Measurements from ENCODE around the gene BATF2.
"Not testable (repeated sequence)": the region's sequence is repeated elsewhere in the genome, so short reads cannot be mapped to it uniquely, and the experiment has no call there.

BATF2 gene

DNA sequence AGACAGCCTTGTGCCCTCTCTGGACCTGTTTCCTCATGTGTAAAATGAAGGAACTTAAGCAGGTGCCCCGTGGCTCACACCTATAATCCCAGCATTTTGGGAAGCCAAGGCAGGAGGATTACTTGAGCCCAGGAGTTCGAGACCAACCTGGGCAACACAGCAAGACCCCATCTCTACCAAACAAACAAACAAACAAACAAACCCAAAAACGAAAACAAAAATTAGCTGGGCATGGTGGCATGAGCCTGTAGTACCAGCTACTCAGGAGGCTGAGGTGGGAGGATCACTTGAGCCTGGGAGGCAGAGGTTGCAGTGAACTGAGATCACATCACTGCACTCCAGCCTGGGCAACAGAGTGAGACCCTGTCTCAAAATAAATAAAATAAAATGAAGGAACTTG is 7.2 kb upstream of the BATF2 start:
- 64% methylated on average over 3 of the region's 3 CpGs for WGBS
- H3K4me3 ChIP-seq (ENCODE audit: insufficient read depth in 1 of 2, low read depth in 1 of 2, low read length in 2 of 2); H2BK120ac ChIP-seq (ENCODE audit: low read depth, low read length): not testable (repeated sequence)

GRCh38 chr11:65003282-65003681 is 6.5 kb upstream of the BATF2 start:
- no peak overlapping the region for H3K14ac ChIP-seq (ENCODE audit: low read length in 2 of 2)
- H2BK5ac ChIP-seq (ENCODE audit: low read depth, low read length, poor library complexity, severe bottlenecking): no peak overlapping the region
- no peak overlapping the region for H3K4me2 ChIP-seq (ENCODE audit: low read length, poor library complexity, severe bottlenecking)
- H3K27ac ChIP-seq (ENCODE audit: low read length, poor library complexity, severe bottlenecking): no peak overlapping the region
- H2BK15ac ChIP-seq (ENCODE audit: low read depth, poor library complexity, severe bottlenecking): no peak overlapping the region
- H4K8ac ChIP-seq (ENCODE audit: low read length): no peak overlapping the region
- H3K36me3 ChIP-seq (ENCODE audit: control insufficient read depth in 1 of 2, insufficient read depth in 2 of 2, low read depth in 1 of 2, low read length in 2 of 2): no peaks in the 10 kb centered on the region
- no peak overlapping the region for H3K9ac ChIP-seq (ENCODE audit: low read length)
- H2BK120ac ChIP-seq (ENCODE audit: low read depth, low read length): no peak overlapping the region
- H4K91ac ChIP-seq (ENCODE audit: low read length): no peak overlapping the region
- H2BK12ac ChIP-seq (ENCODE audit: low read length in 2 of 2): no peak overlapping the region
- H3K4me3 ChIP-seq (ENCODE audit: insufficient read depth in 1 of 2, low read depth in 1 of 2, low read length in 2 of 2): no peak overlapping the region
- 64% methylated on average over 7 of the region's 7 CpGs for WGBS
- H3K79me1 ChIP-seq (replicated peaks; ENCODE audit: low read length, poor library complexity, severe bottlenecking): no peaks in the 10 kb centered on the region
- H3K23ac ChIP-seq (ENCODE audit: low read length in 2 of 2): no peak overlapping the region
- no peaks in the 10 kb centered on the region for H3K9me3 ChIP-seq (ENCODE audit: control insufficient read depth, low read length)
- peak; percentile 50 for DNase-seq
- H3K4ac ChIP-seq (ENCODE audit: low read depth in 1 of 2, low read length in 2 of 2): no peak overlapping the region
- no peak overlapping the region for H2AK5ac ChIP-seq (ENCODE audit: low read length, severe bottlenecking)
- peaks cover 11% of the 10 kb centered on the region for H3K4me1 ChIP-seq (ENCODE audit: control insufficient read depth, insufficient read depth, low read depth, low read length)
- H2AFZ ChIP-seq (ENCODE audit: low read depth, low read length): no peak overlapping the region
- no peaks in the 10 kb centered on the region for H3K27me3 ChIP-seq (ENCODE audit: control insufficient read depth in 1 of 2, insufficient read depth in 1 of 2, low read length in 2 of 2)
- no peak overlapping the region for H3K18ac ChIP-seq (ENCODE audit: low read depth in 1 of 2, low read length in 2 of 2)

More for the DNA sequence above, 7.2 kb upstream of the BATF2 start:
- H2BK15ac ChIP-seq (ENCODE audit: low read depth, poor library complexity, severe bottlenecking); H2BK5ac ChIP-seq (ENCODE audit: low read depth, low read length, poor library complexity, severe bottlenecking); DNase-seq; H2BK12ac ChIP-seq (ENCODE audit: low read length in 2 of 2); H3K9me3 ChIP-seq (ENCODE audit: control insufficient read depth, low read length); H2AFZ ChIP-seq (ENCODE audit: low read depth, low read length); H3K9ac ChIP-seq (ENCODE audit: low read length); H3K4me2 ChIP-seq (ENCODE audit: low read length, poor library complexity, severe bottlenecking); H4K8ac ChIP-seq (ENCODE audit: low read length); H3K4me1 ChIP-seq (ENCODE audit: control insufficient read depth, insufficient read depth, low read depth, low read length); H3K23ac ChIP-seq (ENCODE audit: low read length in 2 of 2); H3K27me3 ChIP-seq (ENCODE audit: control insufficient read depth in 1 of 2, insufficient read depth in 1 of 2, low read length in 2 of 2); H3K79me1 ChIP-seq (replicated peaks; ENCODE audit: low read length, poor library complexity, severe bottlenecking); H3K4ac ChIP-seq (ENCODE audit: low read depth in 1 of 2, low read length in 2 of 2); H3K18ac ChIP-seq (ENCODE audit: low read depth in 1 of 2, low read length in 2 of 2); H3K14ac ChIP-seq (ENCODE audit: low read length in 2 of 2); H3K27ac ChIP-seq (ENCODE audit: low read length, poor library complexity, severe bottlenecking); H2AK5ac ChIP-seq (ENCODE audit: low read length, severe bottlenecking); H4K91ac ChIP-seq (ENCODE audit: low read length); H3K36me3 ChIP-seq (ENCODE audit: control insufficient read depth in 1 of 2, insufficient read depth in 2 of 2, low read depth in 1 of 2, low read length in 2 of 2): not testable (repeated sequence)

GRCh38 chr11:65002706-65003105 is 5.9 kb upstream of the BATF2 start:
- WGBS: 85% methylated on average over 5 of the region's 5 CpGs
- no peak overlapping the region for H3K4me3 ChIP-seq (ENCODE audit: insufficient read depth in 1 of 2, low read depth in 1 of 2, low read length in 2 of 2)

DNA sequence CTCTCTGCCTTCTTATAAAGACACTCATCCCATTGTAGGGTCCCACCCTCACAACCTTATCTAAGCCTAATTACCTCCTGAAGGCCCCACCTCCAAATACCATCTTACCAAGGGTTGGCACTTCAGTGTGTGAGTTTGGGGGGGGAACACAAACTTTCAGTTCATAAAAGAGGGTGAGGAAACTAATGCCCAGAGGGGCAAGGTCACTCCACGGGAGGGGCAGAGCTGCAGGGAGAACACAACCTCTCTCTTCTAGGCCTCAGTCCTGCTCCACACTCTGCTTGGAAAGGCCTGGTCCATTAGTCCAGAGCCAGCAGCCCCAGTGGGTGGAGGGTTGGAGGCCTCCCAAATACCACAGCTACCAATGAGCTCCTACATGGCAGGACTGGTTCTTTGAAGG is 2.7 kb upstream of the BATF2 start:
- H3K4me1 ChIP-seq (ENCODE audit: control insufficient read depth, insufficient read depth, low read depth, low read length): peaks cover 14% of the 10 kb centered on the region
- no peak overlapping the region for H2BK5ac ChIP-seq (ENCODE audit: low read depth, low read length, poor library complexity, severe bottlenecking)
- no peak overlapping the region for H3K27ac ChIP-seq (ENCODE audit: low read length, poor library complexity, severe bottlenecking)
- WGBS: 88% methylated on average over 1 of the region's 1 CpG
- no peak overlapping the region for H3K4me3 ChIP-seq (ENCODE audit: insufficient read depth in 1 of 2, low read depth in 1 of 2, low read length in 2 of 2)
- no peak overlapping the region for H3K18ac ChIP-seq (ENCODE audit: low read depth in 1 of 2, low read length in 2 of 2)
- H3K14ac ChIP-seq (ENCODE audit: low read length in 2 of 2): no peak overlapping the region
- no peaks in the 10 kb centered on the region for H3K36me3 ChIP-seq (ENCODE audit: control insufficient read depth in 1 of 2, insufficient read depth in 2 of 2, low read depth in 1 of 2, low read length in 2 of 2)
- no peak overlapping the region for H4K8ac ChIP-seq (ENCODE audit: low read length)
- H4K91ac ChIP-seq (ENCODE audit: low read length): no peak overlapping the region
- no peak overlapping the region for H3K4me2 ChIP-seq (ENCODE audit: low read length, poor library complexity, severe bottlenecking)
- no peak overlapping the region for H3K9ac ChIP-seq (ENCODE audit: low read length)
- no peak for DNase-seq
- H2BK15ac ChIP-seq (ENCODE audit: low read depth, poor library complexity, severe bottlenecking): no peak overlapping the region
- no peak overlapping the region for H2BK120ac ChIP-seq (ENCODE audit: low read depth, low read length)
- H2AK5ac ChIP-seq (ENCODE audit: low read length, severe bottlenecking): no peak overlapping the region
- H3K9me3 ChIP-seq (ENCODE audit: control insufficient read depth, low read length): no peaks in the 10 kb centered on the region
- peaks cover 0 to 3% of the 10 kb centered on the region in 2 experiments for H3K27me3 ChIP-seq (ENCODE audit: control insufficient read depth in 1 of 2, insufficient read depth in 1 of 2, low read length in 2 of 2)
- no peak overlapping the region for H3K4ac ChIP-seq (ENCODE audit: low read depth in 1 of 2, low read length in 2 of 2)
- no peaks in the 10 kb centered on the region for H3K79me1 ChIP-seq (replicated peaks; ENCODE audit: low read length, poor library complexity, severe bottlenecking)
- H2BK12ac ChIP-seq (ENCODE audit: low read length in 2 of 2): no peak overlapping the region
- H3K23ac ChIP-seq (ENCODE audit: low read length in 2 of 2): no peak overlapping the region
- H2AFZ ChIP-seq (ENCODE audit: low read depth, low read length): no peak overlapping the region

More at GRCh38 chr11:65002706-65003105, 5.9 kb upstream of the BATF2 start:
- Histone ChIP-seq H3K27ac (ENCODE audit: low read length, poor library complexity, severe bottlenecking) (no peak overlapping the region), H3K27me3 (ENCODE audit: control insufficient read depth in 1 of 2, insufficient read depth in 1 of 2, low read length in 2 of 2) (no peaks in the 10 kb centered on the region), H3K4me1 (ENCODE audit: control insufficient read depth, insufficient read depth, low read depth, low read length) (peaks cover 11% of the 10 kb centered on the region), H3K36me3 (ENCODE audit: control insufficient read depth in 1 of 2, insufficient read depth in 2 of 2, low read depth in 1 of 2, low read length in 2 of 2) (no peaks in the 10 kb centered on the region), H2AK5ac (ENCODE audit: low read length, severe bottlenecking) (no peak overlapping the region), H2BK5ac (ENCODE audit: low read depth, low read length, poor library complexity, severe bottlenecking) (no peak overlapping the region), H3K4ac (ENCODE audit: low read depth in 1 of 2, low read length in 2 of 2) (no peak overlapping the region), H3K9me3 (ENCODE audit: control insufficient read depth, low read length) (no peaks in the 10 kb centered on the region), H2AFZ (ENCODE audit: low read depth, low read length) (no peak overlapping the region), H3K79me1 (replicated peaks; ENCODE audit: low read length, poor library complexity, severe bottlenecking) (no peaks in the 10 kb centered on the region), H2BK12ac (ENCODE audit: low read length in 2 of 2) (no peak overlapping the region), H3K23ac (ENCODE audit: low read length in 2 of 2) (no peak overlapping the region), H4K8ac (ENCODE audit: low read length) (no peak overlapping the region), H2BK120ac (ENCODE audit: low read depth, low read length) (no peak overlapping the region), H3K9ac (ENCODE audit: low read length) (no peak overlapping the region), H3K18ac (ENCODE audit: low read depth in 1 of 2, low read length in 2 of 2) (no peak overlapping the region), H3K14ac (ENCODE audit: low read length in 2 of 2) (no peak overlapping the region), H3K4me2 (ENCODE audit: low read length, poor library complexity, severe bottlenecking) (no peak overlapping the region), H4K91ac (ENCODE audit: low read length) (no peak overlapping the region), H2BK15ac (ENCODE audit: low read depth, poor library complexity, severe bottlenecking) (no peak overlapping the region)
- DNase-seq: no peak

Measured in mesenchymal stem cell (in vitro differentiated cells and primary cell).